Measurements from ENCODE around the gene GNE. TPM values are rescaled to one million over a fixed set of nuclear protein-coding genes. Genes with fewer than 3 reads are reported as not detected.

Gene GNE
- total and polyA plus RNA-seq, 2 of the 8 experiments (the other 6 are each of a cell fraction or from before 2014, with no cell fraction given): 5.1 to 11.1 TPM

GRCh38 chr9:36194326-36195000, 63.8 kb downstream of the GNE start (continued):
- TF ChIP-seq TCF12 (IDR thresholded peaks at IDR 0.05; ENCODE audit: low read depth, low read length): no peak

All from H1 (cell line).